OCI-LY3 (cell line): ENCODE results near the gene SIAH2.
"Not testable (repeated sequence)": the region's sequence is repeated elsewhere in the genome, so short reads cannot be mapped to it uniquely, and the experiment has no call there.

Source experiments
- CTCF ChIP-seq: fragments of 200-600, 300-600 bp; sonication (generic); IDR thresholded peaks from 2 replicates; pipeline ENCODE4 v1.5.1; 2014; ENCODE audit warnings: antibody characterized with exemption, low read length, low read depth
- EZH2phosphoT487 ChIP-seq: fragments of 200-600 bp; shearing (Covaris generic); IDR thresholded peaks from 2 replicates; pipeline ENCODE4 v1.6.1; 2018; ENCODE audit warnings: antibody characterized with exemption, mixed run types, low read depth

DNA sequence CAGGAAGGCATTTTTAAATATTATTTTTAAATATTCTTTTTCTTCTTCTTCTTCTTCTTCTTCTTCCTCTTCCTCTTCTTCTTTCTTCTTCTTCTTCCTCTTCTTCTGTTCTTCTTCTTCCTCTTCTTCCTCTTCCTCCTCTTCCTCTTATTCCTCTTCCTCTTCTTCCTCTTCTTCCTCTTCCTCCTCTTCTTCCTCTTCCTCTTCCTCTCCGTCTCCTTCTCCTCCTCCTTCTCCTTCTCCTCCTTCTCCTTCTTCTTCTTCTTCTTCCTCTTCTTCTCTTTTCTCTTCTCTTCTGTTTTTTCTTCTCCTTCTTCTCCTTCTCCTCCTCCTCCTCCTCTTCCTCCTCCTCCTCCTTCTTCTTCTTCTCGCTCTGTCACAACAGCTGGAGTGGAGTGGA is 33.6 kb upstream of the SIAH2 start:
- TF ChIP-seq CTCF, EZH2phosphoT487: not testable (repeated sequence)
